ENCODE results near the gene ZNG1F.
"Not testable (repeated sequence)": the region's sequence is repeated elsewhere in the genome, so short reads cannot be mapped to it uniquely, and the experiment has no call there.

- TF ChIP-seq CTCF, POLR2A, POLR2AphosphoS5, EP300 (IDR thresholded peaks at IDR 0.05): not testable (repeated sequence)
These were observed 90.4 kb downstream of the ZNG1F start for GRCh38 chr9:41098759-41099158.

All from suprapubic skin (tissue), 4 donors.